Gastrocnemius medialis (tissue), 4 donors: ENCODE measurements around the gene RPA3. TPM values are rescaled to one million over a fixed set of nuclear protein-coding genes. Genes with fewer than 3 reads are reported as not detected.
"Not testable (repeated sequence)": the region's sequence is repeated elsewhere in the genome, so short reads cannot be mapped to it uniquely, and the experiment has no call there.

Source experiments
- ATAC-seq, 2 donors: fragments of 150-250 bp; one replicate each; pipeline ENCODE4 v1.9.1; 2016
- DNase-seq, 2 donors: peaks; one replicate each; pipeline ENCODE4 v3.0.0-alpha.2; 2019
- H3K27ac ChIP-seq, 4 donors: fragments of 200-600 bp; sonication (generic); 1 replicate in 1 of 4; 2 replicates in 3 of 4; pipeline ENCODE4 v1.5.1; 2016 to 2018; ENCODE audit warnings: mild to moderate bottlenecking in 2 of 4, moderate library complexity in 1 of 4
- H3K27me3 ChIP-seq, 3 donors: fragments of 200-600 bp; sonication (generic) in 2 of 3; 1 replicate in 1 of 3; 2 replicates in 2 of 3; pipeline versions ENCODE4 v1.5.1 to v1.6.0; 2016 to 2019; ENCODE audit warnings: mild to moderate bottlenecking in 1 of 3, moderate library complexity in 1 of 3
- H3K36me3 ChIP-seq, 2 donors: fragments of 200-600 bp; sonication (generic) in 1 of 2; one replicate each; pipeline ENCODE4 v1.5.1; 2017 to 2018
- H3K4me1 ChIP-seq, 2 donors: fragments of 200-600 bp; sonication (generic) in 1 of 2; one replicate each; pipeline ENCODE4 v1.5.1; 2016 to 2017; ENCODE audit warnings: mild to moderate bottlenecking in 2 of 2
- H3K4me3 ChIP-seq, 4 donors: fragments of 200-600 bp; sonication (generic) in 3 of 4; 1 replicate in 1 of 4; 2 replicates in 3 of 4; pipeline ENCODE4 v1.5.1; 2016 to 2019; ENCODE audit warnings: mild to moderate bottlenecking in 2 of 4
- H3K9me3 ChIP-seq, 3 donors: fragments of 200-600 bp; sonication (generic) in 2 of 3; 1 replicate in 1 of 3; 2 replicates in 2 of 3; pipeline ENCODE4 v1.5.1; 2016 to 2019
- CTCF ChIP-seq, 5 experiments: fragments of 450-650 bp in 3 of 5; fragments of 200-600 bp in 2 of 5; sonication (generic) in 2 of 5; IDR thresholded peaks in 4 of 5; conservative IDR thresholded peaks in 1 of 5; 1 replicate in 4 of 5; 2 replicates in 1 of 5; pipeline ENCODE4 v1.5.1; 2016 to 2019; ENCODE audit warnings: antibody characterized with exemption in 5 of 5, mild to moderate bottlenecking in 3 of 5, moderate library complexity in 3 of 5
- POLR2A ChIP-seq, 2 donors: fragments of 450-650 bp; IDR thresholded peaks; one replicate each; pipeline ENCODE4 v1.6.1; 2017; ENCODE audit warnings: antibody characterized with exemption in 2 of 2, mild to moderate bottlenecking in 2 of 2, moderate library complexity in 2 of 2
- in situ Hi-C, 4 donors: fragments of 200-750 bp; cut with MboI; loops; one replicate each; pipeline versions ENCODE4 v1.15.0 to v1.8.0; 2017; ENCODE audit warnings: low sequenced_read_pairs in 4 of 4
- intact Hi-C: fragments of 100-400 bp; cut with DNase I; formaldehyde crosslinking; loops from one replicate; pipeline ENCODE4 v1.15.1; 2023; ENCODE audit warnings: low total_unique reads
- total RNA-seq, 4 donors: library from RNA; depleted of rRNA; stranded (reverse); fragments of >200 nt; gene quantifications; one replicate each; pipeline versions ENCODE4 v1.1.0 to v1.2.3, GENCODE V29; 2016

The RPA3 gene
- total RNA-seq, 4 donors from 2014 or later, result 4.7 to 14.3 (median 12.5) TPM

- peaks cover 31 to 39% of the 10 kb centered on the region in 2 donors for H3K4me1 ChIP-seq
- H3K9me3 ChIP-seq, result no peaks in the 10 kb centered on the region
- intact Hi-C loops (loop anchor here (5.0 kb wide), 1 partner anchor 284 kb away; the partner anchor contains the start of gene GLCCI1), in situ Hi-C loops (loop anchor here in 3 of 4 donors (5.0 to 25.0 kb wide), 4 partner anchors 72 to 532 kb away; partner anchors contain the start of gene GLCCI1 (in 1 of the 3))
- no peaks in the 10 kb centered on the region for H3K36me3 ChIP-seq
- no peak for DNase-seq
- no peak for ATAC-seq
- TF ChIP-seq POLR2A (IDR thresholded peaks at IDR 0.05) (no peak), CTCF (IDR thresholded peaks at IDR 0.05 in 4 of 5, conservative IDR thresholded peaks at IDR 0.05 in 1 of 5) (no peak)
- peak overlapping the region in 3 of 4 donors; percentile 67 to 85 (median 78) for H3K27ac ChIP-seq
- H3K4me3 ChIP-seq, result peak overlapping the region in 2 of 4 donors; percentile 7 to 19
- H3K27me3 ChIP-seq, result no peaks in the 10 kb centered on the region
These were observed 35.5 kb downstream of the RPA3 start for GRCh38 chr7:7682861-7683260.

- peaks cover 22 to 29% of the 10 kb centered on the region in 2 donors for H3K4me1 ChIP-seq
- TF ChIP-seq POLR2A (IDR thresholded peaks at IDR 0.05) (no peak), CTCF (IDR thresholded peaks at IDR 0.05 in 4 of 5, conservative IDR thresholded peaks at IDR 0.05 in 1 of 5) (no peak)
- H3K36me3 ChIP-seq, result no peaks in the 10 kb centered on the region
- peak overlapping the region in 1 of 4 donors; percentile 10 for H3K4me3 ChIP-seq
- DNase-seq (no peak), ATAC-seq (peak in 1 of 2 donors; percentile 43)
- H3K27ac ChIP-seq, result peak overlapping the region; percentile 67 to 85 (median 73)
- no peaks in the 10 kb centered on the region for H3K27me3 ChIP-seq
- no peaks in the 10 kb centered on the region for H3K9me3 ChIP-seq
- intact Hi-C loops (loop anchor here (1.0 to 5.0 kb wide), 3 partner anchors 79 to 534 kb away; partner anchors contain the start of gene GLCCI1), in situ Hi-C loops (loop anchor here in 3 of 4 donors (5.0 to 25.0 kb wide), 4 partner anchors 73 to 533 kb away; partner anchors contain the start of gene GLCCI1 (in 1 of the 3))
These were observed 36.5 kb downstream of the RPA3 start for GRCh38 chr7:7681936-7682329.

GRCh38 chr7:7681191-7681935 is 37.0 kb downstream of the RPA3 start:
- no peaks in the 10 kb centered on the region for H3K27me3 ChIP-seq
- in situ Hi-C loops, result loop anchor here in 3 of 4 donors (5.0 to 25.0 kb wide), 4 partner anchors 73 to 533 kb away; partner anchors contain the start of gene GLCCI1 (in 1 of the 3)
- H3K4me3 ChIP-seq, result peak overlapping the region; percentile 7 to 33 (median 12)
- intact Hi-C loops, result loop anchor here (1.0 to 5.0 kb wide), 3 partner anchors 80 to 535 kb away; partner anchors contain the start of gene GLCCI1
- peak overlapping the region; percentile 67 to 85 (median 73) for H3K27ac ChIP-seq
- no peaks in the 10 kb centered on the region for H3K36me3 ChIP-seq
- ATAC-seq, result peak; percentile 98 to 99
- H3K4me1 ChIP-seq, result peaks cover 22 to 25% of the 10 kb centered on the region in 2 donors
- H3K9me3 ChIP-seq, result no peaks in the 10 kb centered on the region
- TF ChIP-seq POLR2A (IDR thresholded peaks at IDR 0.05), result no peak
- TF ChIP-seq CTCF (IDR thresholded peaks at IDR 0.05 in 4 of 5, conservative IDR thresholded peaks at IDR 0.05 in 1 of 5), result peak; percentile 48 to 70 (median 56)
- DNase-seq, result peak; percentile 14 to 23

GRCh38 chr7:7679640-7680039 is 38.8 kb downstream of the RPA3 start:
- H3K36me3 ChIP-seq, H3K9me3 ChIP-seq, H3K27me3 ChIP-seq, DNase-seq, ATAC-seq, H3K4me3 ChIP-seq: not testable (repeated sequence)
- in situ Hi-C loops, result loop anchor here in 3 of 4 donors (5.0 to 25.0 kb wide), 4 partner anchors 75 to 535 kb away; partner anchors contain the start of gene GLCCI1 (in 1 of the 3)
- Histone ChIP-seq H3K27ac (peak overlapping the region in 2 of 4 donors; percentile 67 to 78), H3K4me1 (peaks cover 22 to 25% of the 10 kb centered on the region in 2 donors)
- intact Hi-C loops, result loop anchor here (5.0 kb wide), 1 partner anchor 288 kb away; the partner anchor contains the start of gene GLCCI1

- no peaks in the 10 kb centered on the region for H3K36me3 ChIP-seq
- DNase-seq (no peak), ATAC-seq (no peak)
- no peak overlapping the region for H3K27ac ChIP-seq
- in situ Hi-C loops, result loop anchor here in 1 of 4 donors (25.0 kb wide), 1 partner anchor 287 kb away; the partner anchor contains the start of gene GLCCI1
- no peak overlapping the region for H3K4me3 ChIP-seq
- no peaks in the 10 kb centered on the region for H3K9me3 ChIP-seq
- TF ChIP-seq POLR2A (IDR thresholded peaks at IDR 0.05) (no peak), CTCF (IDR thresholded peaks at IDR 0.05 in 4 of 5, conservative IDR thresholded peaks at IDR 0.05 in 1 of 5) (no peak)
- H3K4me1 ChIP-seq, result peaks cover under 1 to 4% of the 10 kb centered on the region in 2 donors
- intact Hi-C loops, result no loop called here
- H3K27me3 ChIP-seq, result no peaks in the 10 kb centered on the region
These were observed 42.7 kb downstream of the RPA3 start for GRCh38 chr7:7675686-7676085.
